ENCODE data around the gene LDLR. TPM values are rescaled to one million over a fixed set of nuclear protein-coding genes. Genes with fewer than 3 reads are reported as not detected.

LDLR gene
- total and polyA plus RNA-seq, 2 donors (not counting 3 experiments of a cell fraction or from before 2014, with no cell fraction given), result 142 to 174 TPM

- no peak overlapping the region for H3K4me3 ChIP-seq (replicated peaks in 1 of 3; ENCODE audit: insufficient read depth in 1 of 3, low read depth in 1 of 3, low read length in 3 of 3)
- no peak overlapping the region for H3K9ac ChIP-seq (replicated peaks; ENCODE audit: extremely low read depth, insufficient read depth, low read length)
- FAIRE-seq (no peak), DNase-seq (ENCODE audit: low read depth, low spot score) (no peak)
- peaks cover 5% of the 10 kb centered on the region for H3K79me2 ChIP-seq (ENCODE audit: control insufficient read depth, insufficient read depth, low read length)
- dilution Hi-C loops (cut with MboI; ENCODE audit: extremely low pct_ligation_motif_present, low sequenced_read_pairs), result no loop called here
- no peak overlapping the region for H2AFZ ChIP-seq (ENCODE audit: low read depth, low read length)
- no peak overlapping the region for H3K4me2 ChIP-seq (ENCODE audit: insufficient read depth, low read length)
- H4K20me1 ChIP-seq (replicated peaks; ENCODE audit: control insufficient read depth, extremely low read depth, insufficient read depth, low read length), result no peaks in the 10 kb centered on the region
- H3K9me3 ChIP-seq (replicated peaks; ENCODE audit: control insufficient read depth, insufficient read depth, low read length), result no peaks in the 10 kb centered on the region
- POLR2A ChIA-PET, result no interaction called here
- CTCF ChIA-PET, result no interaction called here
- no peaks in the 10 kb centered on the region for H3K27me3 ChIP-seq (ENCODE audit: control insufficient read depth in 2 of 2, insufficient read depth in 2 of 2, low read length in 2 of 2)
- intact Hi-C loops (cut with micrococcal nuclease), result no loop called here
- no peak for TF ChIP-seq CTCF (IDR thresholded peaks at IDR 0.05; ENCODE audit: extremely low read depth in 1 of 2, insufficient read depth in 1 of 2, low read depth in 1 of 2, low read length in 2 of 2)
- no peak for TF ChIP-seq JUN (IDR thresholded peaks at IDR 0.05; ENCODE audit: borderline replicate concordance, insufficient read depth, insufficient read length, low read depth)
- TF ChIP-seq, protein P1, sequence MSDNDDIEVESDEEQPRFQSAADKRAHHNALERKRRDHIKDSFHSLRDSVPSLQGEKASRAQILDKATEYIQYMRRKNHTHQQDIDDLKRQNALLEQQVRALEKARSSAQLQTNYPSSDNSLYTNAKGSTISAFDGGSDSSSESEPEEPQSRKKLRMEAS (IDR thresholded peaks at IDR 0.05; ENCODE audit: insufficient read depth, insufficient read length), result no peak
- TF ChIP-seq POLR2AphosphoS5 (IDR thresholded peaks at IDR 0.05; ENCODE audit: insufficient read depth, low read depth, low read length), result no peak
- TF ChIP-seq EZH2 (IDR thresholded peaks at IDR 0.05; ENCODE audit: borderline replicate concordance, low read depth, low read length, severe bottlenecking), result no peak
- no peak for TF ChIP-seq FOS (IDR thresholded peaks at IDR 0.05; ENCODE audit: borderline replicate concordance, insufficient read depth, low read length)
- H3K27ac ChIP-seq (ENCODE audit: insufficient read depth, low read depth, low read length), result no peak overlapping the region
- H3K4me1 ChIP-seq (ENCODE audit: control insufficient read depth, extremely low read depth, insufficient read depth, low read length), result peaks cover 23% of the 10 kb centered on the region
- no peaks in the 10 kb centered on the region for H3K36me3 ChIP-seq (ENCODE audit: control insufficient read depth in 2 of 2, extremely low read depth in 1 of 2, insufficient read depth in 2 of 2, low read length in 2 of 2)
- no TSS peak for BruUV-seq (replicated peaks)
- no peaks in the 10 kb centered on the region for H3K9me1 ChIP-seq (replicated peaks; ENCODE audit: control insufficient read depth, extremely low read depth, insufficient read depth, low read length)
Measured at GRCh38 chr19:11145536-11145924, 56.3 kb downstream of the LDLR start.

Measured in endothelial cell of umbilical vein (primary cell).